ENCODE data around the gene THBS4. TPM values are rescaled to one million over a fixed set of nuclear protein-coding genes. Genes with fewer than 3 reads are reported as not detected.
"Not testable (repeated sequence)": the region's sequence is repeated elsewhere in the genome, so short reads cannot be mapped to it uniquely, and the experiment has no call there.

THBS4 gene
- total and polyA plus RNA-seq, 10 of the 15 experiments (the other 5 are each of a cell fraction or from before 2014, with no cell fraction given): 0.31 to 1.7 (median 0.75) TPM

GRCh38 chr5:80109646-80110478 lies 74.7 kb downstream of the THBS4 start (continued):
- TF ChIP-seq BHLHE40 (IDR thresholded peaks at IDR 0.05; ENCODE audit: borderline replicate concordance in 1 of 2, low read depth in 2 of 2, low read length in 1 of 2): peak in 1 of 2 experiments; percentile 20; a peak in 1 of 4 replicates
- no peak for TF ChIP-seq CBX5 (IDR thresholded peaks at IDR 0.05; ENCODE audit: low read depth)
- no peak for TF ChIP-seq TARDBP (IDR thresholded peaks at IDR 0.05; ENCODE audit: borderline replicate concordance)
- TF ChIP-seq TCF3 (IDR thresholded peaks at IDR 0.05; ENCODE audit: borderline replicate concordance, insufficient read depth, low read depth, low read length): no peak
- no peak for TF ChIP-seq CHD1 (IDR thresholded peaks at IDR 0.05; ENCODE audit: low read depth, low read length)

GRCh38 chr5:80111376-80111990 lies 76.3 kb downstream of the THBS4 start:
- DNase-seq (ENCODE audit: low read depth, low spot score); intact Hi-C loops (cut with micrococcal nuclease; ENCODE audit: unreplicated experiment); POLR2A ChIA-PET; H3K27ac ChIP-seq (ENCODE audit: control insufficient read depth, insufficient read depth); in situ Hi-C loops (cut with MboI); BruUV-seq (replicated peaks); RAD21 ChIA-PET (ENCODE audit: unreplicated experiment); H3K36me3 ChIP-seq (ENCODE audit: control insufficient read depth in 2 of 2, insufficient read depth in 2 of 2, low read length in 1 of 2); H3K9me3 ChIP-seq (replicated peaks; ENCODE audit: control insufficient read depth, insufficient read depth, low read length); H4K20me1 ChIP-seq (ENCODE audit: control insufficient read depth, insufficient read depth); FAIRE-seq; H3K4me2 ChIP-seq (ENCODE audit: control insufficient read depth, insufficient read depth); SMC1A ChIA-PET (ENCODE audit: uncharacterized antibody, unreplicated experiment); H3K4me3 ChIP-seq; H2AFZ ChIP-seq (ENCODE audit: control insufficient read depth, low read depth, low read length); H3K27me3 ChIP-seq (replicated peaks in 1 of 2; ENCODE audit: control insufficient read depth in 2 of 2, insufficient read depth in 2 of 2, low read length in 1 of 2); CTCF ChIA-PET; H3K79me2 ChIP-seq (ENCODE audit: control insufficient read depth, insufficient read depth, low read length); H3K9ac ChIP-seq (ENCODE audit: control insufficient read depth, insufficient read depth, low read length); ATAC-seq: not testable (repeated sequence)
- H3K4me1 ChIP-seq (ENCODE audit: control insufficient read depth, insufficient read depth, low read length): peaks cover 11% of the 10 kb centered on the region
- 77% methylated on average over 5 of the region's 5 CpGs for WGBS (ENCODE audit: insufficient coverage, insufficient replicate concordance, low lambda C conversion rate, missing lambda C conversion rate)

All from GM12878 (cell line).